RPMI7951 (cell line): ENCODE measurements around the gene CHST5. TPM values are rescaled to one million over a fixed set of nuclear protein-coding genes. Genes with fewer than 3 reads are reported as not detected.

ENCODE experiments used
- total RNA-seq: library from RNA; depleted of rRNA; stranded (reverse); fragments of >200 nt; shearing (Covaris generic); gene quantifications from 2 replicates; pipeline ENCODE4 v1.2.3, GENCODE V29; 2014; rRNA removed

Gene CHST5
- total RNA-seq, 1 experiment from 2014 or later, result not detected

Other genes starting within 250 kb of the CHST5 start
- gene CFDP1, start 102.6 kb downstream of the CHST5 start, total RNA-seq, result 82.6 and 86.9 TPM in 2 replicates
- gene TMEM170A, start 71.4 kb downstream of the CHST5 start, total RNA-seq, result 14.2 and 19.6 TPM in 2 replicates
- 0.96 and 1.3 TPM in 2 replicates for gene CHST6, start 40.7 kb downstream of the CHST5 start, total RNA-seq
- gene TMEM231, start 20.1 kb upstream of the CHST5 start, total RNA-seq, result 7.0 and 13.3 TPM in 2 replicates
- gene GABARAPL2, start 30.3 kb upstream of the CHST5 start, total RNA-seq, result 64.3 and 64.6 TPM in 2 replicates
- gene ADAT1, start 87.2 kb upstream of the CHST5 start, total RNA-seq, result 47.1 and 52.0 TPM in 2 replicates
- gene KARS1, start 111.6 kb upstream of the CHST5 start, total RNA-seq, result 150 and 166 TPM in 2 replicates
- gene TERF2IP, start 111.7 kb upstream of the CHST5 start, total RNA-seq, result 41.8 and 42.8 TPM in 2 replicates
- not detected in 2 replicates for gene CPHXL2, start 140.9 kb upstream of the CHST5 start, total RNA-seq
- gene DUXB, start 165.4 kb upstream of the CHST5 start, total RNA-seq, result not detected in 2 replicates
- not detected in 2 replicates for gene CPHXL, start 190.4 kb upstream of the CHST5 start, total RNA-seq